OCI-LY1 (cell line): Measurements from ENCODE around the gene MTM1.

Experiments used
- CTCF ChIP-seq: fragments of 200-600 bp; sonication (generic), shearing (Covaris generic); IDR thresholded peaks from 2 replicates; pipeline ENCODE4 v1.5.1; 2017; ENCODE audit warnings: mild to moderate bottlenecking, antibody characterized with exemption, low read length, moderate library complexity, mixed read lengths
- EZH2 ChIP-seq: fragments of 200-600 bp; sonication (generic), shearing (Covaris generic); IDR thresholded peaks from 2 replicates; pipeline ENCODE4 v1.8.0; 2017; ENCODE audit warnings: borderline replicate concordance, mixed run types, mild to moderate bottlenecking, antibody characterized with exemption, low read length, moderate library complexity, mixed read lengths

- no peak for TF ChIP-seq CTCF
- TF ChIP-seq EZH2, result no peak
These were observed 37.2 kb downstream of the MTM1 start for GRCh38 chrX:150605603-150606002.
